Sigmoid colon (tissue), 7 donors: ENCODE data around the gene SEC23A. TPM values are rescaled to one million over a fixed set of nuclear protein-coding genes. Genes with fewer than 3 reads are reported as not detected.

ENCODE experiments used
- DNase-seq: peaks from one replicate; pipeline ENCODE4 v3.0.0-alpha.2; 2019
- H3K27ac ChIP-seq, 4 donors: fragments of 200-600 bp; sonication (generic); one replicate each; pipeline ENCODE4 v1.5.1; 2016 to 2019; ENCODE audit warnings: mild to moderate bottlenecking in 1 of 4
- H3K27me3 ChIP-seq, 3 donors: fragments of 200-600 bp; sonication (generic); one replicate each; pipeline ENCODE4 v1.5.1; 2019; ENCODE audit warnings: mild to moderate bottlenecking in 1 of 3
- H3K36me3 ChIP-seq, 4 donors: fragments of 200-600 bp; sonication (generic); one replicate each; pipeline ENCODE4 v1.5.1; 2016 to 2019
- H3K4me1 ChIP-seq, 4 donors: fragments of 200-600 bp; sonication (generic); one replicate each; pipeline ENCODE4 v1.5.1; 2017 to 2019
- H3K4me3 ChIP-seq, 4 donors: fragments of 200-600 bp; sonication (generic); one replicate each; pipeline ENCODE4 v1.5.1; 2017 to 2019; ENCODE audit warnings: mild to moderate bottlenecking in 2 of 4, moderate library complexity in 1 of 4
- H3K9me3 ChIP-seq, 4 donors: fragments of 200-600 bp in 3 of 4; sonication (generic) in 3 of 4; one replicate each; pipeline versions ENCODE4 v1.5.1 to v1.6.1; 2013 to 2019
- CTCF ChIP-seq, 4 experiments: fragments of 450-650 bp in 3 of 4; fragments of 200-600 bp in 1 of 4; IDR thresholded peaks; one replicate each; pipeline ENCODE4 v1.5.1; 2016 to 2019; ENCODE audit warnings: antibody characterized with exemption in 4 of 4, mild to moderate bottlenecking in 3 of 4, moderate library complexity in 2 of 4
- EP300 ChIP-seq, 4 donors: sonication (generic); formaldehyde crosslinking; IDR thresholded peaks; one replicate each; pipeline ENCODE4 v1.6.1; 2017; ENCODE audit warnings: antibody characterized with exemption in 4 of 4
- POLR2A ChIP-seq, 2 donors: fragments of 450-650 bp; IDR thresholded peaks; one replicate each; pipeline ENCODE4 v1.6.1; 2016; ENCODE audit warnings: antibody characterized with exemption in 2 of 2, mild to moderate bottlenecking in 2 of 2, moderate library complexity in 2 of 2
- POLR2AphosphoS5 ChIP-seq, 4 donors: sonication (generic); formaldehyde crosslinking; IDR thresholded peaks; one replicate each; pipeline ENCODE4 v1.6.1; 2017; ENCODE audit warnings: antibody characterized with exemption in 4 of 4
- WGBS, 2 donors: extraction: QIAGEN DNeasy Blood & Tissue Kit; methylation state at CpG; one replicate each; pipeline ENCODE4 v1.1.7; 2013; 5-methylcytosine and 5-hydroxymethylcytosine counted together
- intact Hi-C: fragments of 100-400 bp; cut with DNase I; formaldehyde crosslinking; loops from one replicate; pipeline ENCODE4 v1.15.1; 2023
- polyA plus RNA-seq, 3 donors: library from polyadenylated mRNA; stranded (reverse); fragments of 200-250 nt; gene quantifications; one replicate each; pipeline ENCODE4 v1.2.3, GENCODE V29; 2013
- total RNA-seq, 4 donors: library from RNA; depleted of rRNA; stranded (reverse); fragments of >200 nt; gene quantifications; one replicate each; pipeline ENCODE4 v1.1.0, GENCODE V29; 2016
- donor health status: healthy with polysubstance abuse.
- donor health status: Bipolar disorder and iron deficiency.
- donor health status: healthy.

SEC23A gene
- total and polyA plus RNA-seq, 7 donors: 25.2 to 235 (median 118) TPM

- no peak for TF ChIP-seq POLR2AphosphoS5 (IDR thresholded peaks at IDR 0.05)
- no peaks in the 10 kb centered on the region for H3K27me3 ChIP-seq
- no peaks in the 10 kb centered on the region for H3K4me1 ChIP-seq
- no peaks in the 10 kb centered on the region for H3K9me3 ChIP-seq
- no peak for DNase-seq
- WGBS, 2 donors: 58 to 68% methylated on average over 3 of the region's 3 CpGs
- H3K27ac ChIP-seq: no peak overlapping the region
- intact Hi-C loops: no loop called here
- peaks cover 9 to 96% (median 46%) of the 10 kb centered on the region in 4 donors for H3K36me3 ChIP-seq
- no peak overlapping the region for H3K4me3 ChIP-seq
Measured at GRCh38 chr14:39034481-39035296, 68.3 kb downstream of the SEC23A start.

- Histone ChIP-seq H3K27ac (no peak overlapping the region), H3K9me3 (no peaks in the 10 kb centered on the region), H3K36me3 (peaks cover 6 to 90% (median 36%) of the 10 kb centered on the region in 4 donors), H3K4me1 (no peaks in the 10 kb centered on the region), H3K4me3 (no peak overlapping the region), H3K27me3 (no peaks in the 10 kb centered on the region)
- intact Hi-C loops: no loop called here
- 82 to 88% methylated on average over 4 of the region's 4 CpGs for WGBS, 2 donors
- no peak for DNase-seq
- TF ChIP-seq CTCF (IDR thresholded peaks at IDR 0.05) (no peak), POLR2AphosphoS5 (IDR thresholded peaks at IDR 0.05) (no peak), POLR2A (IDR thresholded peaks at IDR 0.05) (no peak)
Measured at GRCh38 chr14:39033371-39033770, 69.7 kb downstream of the SEC23A start.

- H3K4me3 ChIP-seq: no peak overlapping the region
- no peaks in the 10 kb centered on the region for H3K4me1 ChIP-seq
- DNase-seq: no peak
- peaks cover 0 to 58% (median 23%) of the 10 kb centered on the region in 4 donors for H3K36me3 ChIP-seq
- no peak overlapping the region for H3K27ac ChIP-seq
- 97 to 98% methylated on average over 10 of the region's 10 CpGs for WGBS, 2 donors
- intact Hi-C loops: no loop called here
- no peaks in the 10 kb centered on the region for H3K27me3 ChIP-seq
- no peak for TF ChIP-seq EP300 (IDR thresholded peaks at IDR 0.05)
- no peak for TF ChIP-seq CTCF (IDR thresholded peaks at IDR 0.05)
- TF ChIP-seq POLR2AphosphoS5 (IDR thresholded peaks at IDR 0.05): no peak
- no peak for TF ChIP-seq POLR2A (IDR thresholded peaks at IDR 0.05)
- no peaks in the 10 kb centered on the region for H3K9me3 ChIP-seq
Measured at GRCh38 chr14:39030209-39030608, 72.8 kb downstream of the SEC23A start.

- Histone ChIP-seq H3K36me3 (peaks cover 0 to 54% (median 23%) of the 10 kb centered on the region in 4 donors), H3K4me1 (no peaks in the 10 kb centered on the region), H3K27me3 (no peaks in the 10 kb centered on the region), H3K4me3 (no peak overlapping the region), H3K27ac (no peak overlapping the region), H3K9me3 (no peaks in the 10 kb centered on the region)
- intact Hi-C loops: no loop called here
- WGBS, 2 donors: 92 to 93% methylated on average over 8 of the region's 8 CpGs
- peak in 2 of 4 donors; percentile 7 to 24 for TF ChIP-seq POLR2AphosphoS5 (IDR thresholded peaks at IDR 0.05)
- TF ChIP-seq POLR2A (IDR thresholded peaks at IDR 0.05): no peak
- no peak for DNase-seq
Measured at GRCh38 chr14:39029789-39030188, 73.2 kb downstream of the SEC23A start.

GRCh38 chr14:39028620-39029019 lies 74.4 kb downstream of the SEC23A start:
- no peak overlapping the region for H3K4me3 ChIP-seq
- no peak for TF ChIP-seq CTCF (IDR thresholded peaks at IDR 0.05)
- no peak for TF ChIP-seq EP300 (IDR thresholded peaks at IDR 0.05)
- no peak for TF ChIP-seq POLR2A (IDR thresholded peaks at IDR 0.05)
- TF ChIP-seq POLR2AphosphoS5 (IDR thresholded peaks at IDR 0.05): no peak
- H3K9me3 ChIP-seq: no peaks in the 10 kb centered on the region
- intact Hi-C loops: no loop called here
- H3K36me3 ChIP-seq: peaks cover 0 to 46% (median 23%) of the 10 kb centered on the region in 4 donors
- no peaks in the 10 kb centered on the region for H3K27me3 ChIP-seq
- no peak overlapping the region for H3K27ac ChIP-seq
- DNase-seq: no peak
- H3K4me1 ChIP-seq: no peaks in the 10 kb centered on the region
